ENCODE results near the gene RBMY1B.
"Not testable (repeated sequence)": the region's sequence is repeated elsewhere in the genome, so short reads cannot be mapped to it uniquely, and the experiment has no call there.

The RBMY1B gene

GRCh38 chrY:21511038-21511437 is at the start of gene RBMY1B:
RBMY1B (plus strand) TSS chrY:21511338; CDS start chrY:21513351, 2,013 bp downstream.
- DNase-seq, result not testable (repeated sequence)

GRCh38 chrY:21462915-21463314 is 48.2 kb upstream of the RBMY1B start:
- DNase-seq, result not testable (repeated sequence)

GRCh38 chrY:21482967-21483366 is 28.2 kb upstream of the RBMY1B start:
- DNase-seq, result no peak

- DNase-seq, result not testable (repeated sequence)
These were observed 23.4 kb downstream of the RBMY1B start, which contains the start of gene RBMY1A1 for GRCh38 chrY:21534579-21534978. RBMY1A1 (plus strand) TSS chrY:21534879; CDS start chrY:21536892, 2,013 bp downstream.

- DNase-seq, result not testable (repeated sequence)
These were observed 48.3 kb downstream of the RBMY1B start for GRCh38 chrY:21559316-21559984.
